CD14-positive monocyte (primary cell): Measurements from ENCODE around the gene MET. TPM values are rescaled to one million over a fixed set of nuclear protein-coding genes. Genes with fewer than 3 reads are reported as not detected.

ENCODE experiments used
- DNase-seq, 3 donors: peaks; one replicate each; pipeline ENCODE4 v3.0.0-alpha.2; 2011 to 2022
- H2AFZ ChIP-seq: 2 replicates; pipeline ENCODE4 v1.6.0; 2012; ENCODE audit warnings: mild to moderate bottlenecking, low read depth, low read length, inconsistent platforms; ENCODE audit not compliant: insufficient read depth, poor library complexity, severe bottlenecking
- H3K27ac ChIP-seq, 2 donors: 1 replicate in 1 of 2; 2 replicates in 1 of 2; pipeline ENCODE4 v1.5.1; 2012 to 2013; ENCODE audit warnings: low read length in 2 of 2, control low read depth in 1 of 2, inconsistent platforms in 1 of 2, low read depth in 1 of 2, mild to moderate bottlenecking in 1 of 2
- H3K27me3 ChIP-seq, 2 donors: one replicate each; pipeline versions ENCODE4 v1.6.0 to v1.6.1; 2011 to 2013; ENCODE audit warnings: low read length in 2 of 2; ENCODE audit not compliant: control insufficient read depth in 2 of 2, insufficient read depth in 2 of 2
- H3K36me3 ChIP-seq, 2 donors: replicated peaks in 1 of 2; 1 replicate in 1 of 2; 2 replicates in 1 of 2; pipeline versions ENCODE4 v1.5.1 to v1.6.1; 2012 to 2013; ENCODE audit warnings: low read length in 2 of 2, control low read depth in 1 of 2, inconsistent platforms in 1 of 2, mild to moderate bottlenecking in 1 of 2; ENCODE audit not compliant: insufficient read depth in 2 of 2, control insufficient read depth in 1 of 2
- H3K4me1 ChIP-seq, 2 donors: 1 replicate in 1 of 2; 2 replicates in 1 of 2; pipeline versions ENCODE4 v1.5.1 to v1.6.1; 2012 to 2013; ENCODE audit warnings: low read length in 2 of 2, control low read depth in 1 of 2, inconsistent platforms in 1 of 2, mild to moderate bottlenecking in 1 of 2, moderate library complexity in 1 of 2; ENCODE audit not compliant: insufficient read depth in 2 of 2, control insufficient read depth in 1 of 2
- H3K4me2 ChIP-seq: replicated peaks from 2 replicates; pipeline ENCODE3; 2012; ENCODE audit warnings: low read length, moderate library complexity, mild to moderate bottlenecking; ENCODE audit not compliant: poor library complexity, severe bottlenecking; ENCODE audit errors: extremely low read depth
- H3K4me3 ChIP-seq, 3 experiments: fragments of 200-600 bp in 1 of 3; sonication (generic) in 1 of 3; replicated peaks in 1 of 3; 1 replicate in 2 of 3; 2 replicates in 1 of 3; pipeline ENCODE4 v1.5.1; 2011 to 2013; ENCODE audit warnings: low read length in 3 of 3, mild to moderate bottlenecking in 3 of 3, control low read depth in 2 of 3, low read depth in 2 of 3, inconsistent platforms in 1 of 3, moderate library complexity in 1 of 3
- H3K79me2 ChIP-seq: 2 replicates; pipeline ENCODE4 v1.6.0; 2012; ENCODE audit warnings: mild to moderate bottlenecking, control low read depth, inconsistent platforms, low read length, moderate library complexity; ENCODE audit not compliant: insufficient read depth
- H3K9ac ChIP-seq: 2 replicates; pipeline ENCODE4 v1.6.0; 2017; ENCODE audit warnings: low read length, mild to moderate bottlenecking; ENCODE audit not compliant: insufficient read depth, poor library complexity, severe bottlenecking
- H3K9me3 ChIP-seq, 2 donors: replicated peaks in 1 of 2; 1 replicate in 1 of 2; 2 replicates in 1 of 2; pipeline versions ENCODE4 v1.5.1 to v1.6.1; 2012 to 2013; ENCODE audit warnings: low read length in 2 of 2, control low read depth in 1 of 2; ENCODE audit not compliant: control insufficient read depth in 1 of 2, insufficient read depth in 1 of 2
- H4K20me1 ChIP-seq: 2 replicates; pipeline ENCODE4 v1.6.0; 2012; ENCODE audit warnings: mild to moderate bottlenecking, low read length, control low read depth, moderate library complexity; ENCODE audit not compliant: insufficient read depth
- H3K27ac Mint-ChIP-seq, 7 donors: one replicate each; pipeline ENCODE4 v1.8.0; 2020; ENCODE audit warnings: mild to moderate bottlenecking in 7 of 7, mixed read lengths in 7 of 7, moderate library complexity in 6 of 7, inconsistent platforms in 2 of 7
- H3K27me3 Mint-ChIP-seq, 3 donors: one replicate each; pipeline ENCODE4 v1.8.0; 2021 to 2022; ENCODE audit warnings: low read depth in 3 of 3, mild to moderate bottlenecking in 3 of 3, mixed read lengths in 3 of 3, moderate library complexity in 3 of 3, inconsistent platforms in 1 of 3
- H3K36me3 Mint-ChIP-seq, 2 donors: one replicate each; pipeline ENCODE4 v1.8.0; 2020; ENCODE audit warnings: mixed read lengths in 2 of 2, inconsistent platforms in 1 of 2, mild to moderate bottlenecking in 1 of 2
- H3K4me1 Mint-ChIP-seq: one replicate; pipeline ENCODE4 v1.8.0; 2020; ENCODE audit warnings: mild to moderate bottlenecking, mixed read lengths
- H3K4me3 Mint-ChIP-seq, 2 donors: one replicate each; pipeline ENCODE4 v1.8.0; 2020; ENCODE audit warnings: mild to moderate bottlenecking in 2 of 2, mixed read lengths in 2 of 2, moderate library complexity in 1 of 2
- H3K9me3 Mint-ChIP-seq, 7 donors: one replicate each; pipeline ENCODE4 v1.8.0; 2020 to 2022; ENCODE audit warnings: mixed read lengths in 7 of 7, mild to moderate bottlenecking in 6 of 7, moderate library complexity in 6 of 7, inconsistent platforms in 2 of 7
- WGBS: methylation state at CpG from one replicate; pipeline ENCODE4 v1.1.5; 2013; ENCODE audit warnings: missing lambda C conversion rate; ENCODE audit not compliant: insufficient coverage; 5-methylcytosine and 5-hydroxymethylcytosine counted together
- intact Hi-C, 2 donors: fragments of 100-400 bp; cut with micrococcal nuclease; formaldehyde crosslinking; loops; one replicate each; pipeline versions ENCODE4 v1.15.0 to v1.15.1; 2023
- polyA plus RNA-seq, 3 donors: library from polyadenylated mRNA; depleted of rRNA in 1 of 3; unstranded in 2 of 3; stranded (reverse) in 1 of 3; fragments of 300-500 nt in 2 of 3; fragments of >200 nt in 1 of 3; fragmentation: Illumina TruSeq in 2 of 3; gene quantifications; 1 replicate in 2 of 3; 2 replicates in 1 of 3; pipeline ENCODE4 v1.2.3, GENCODE V29; 2012 to 2021
- TF ChIP-seq, protein P1 (sequence below): fragments of 200-600 bp; IDR thresholded peaks from one replicate; pipeline ENCODE4 v1.8.0; 2022; ENCODE audit warnings: antibody characterized with exemption, mild to moderate bottlenecking

MET gene
- polyA plus RNA-seq, 3 donors = not detected

DNA sequence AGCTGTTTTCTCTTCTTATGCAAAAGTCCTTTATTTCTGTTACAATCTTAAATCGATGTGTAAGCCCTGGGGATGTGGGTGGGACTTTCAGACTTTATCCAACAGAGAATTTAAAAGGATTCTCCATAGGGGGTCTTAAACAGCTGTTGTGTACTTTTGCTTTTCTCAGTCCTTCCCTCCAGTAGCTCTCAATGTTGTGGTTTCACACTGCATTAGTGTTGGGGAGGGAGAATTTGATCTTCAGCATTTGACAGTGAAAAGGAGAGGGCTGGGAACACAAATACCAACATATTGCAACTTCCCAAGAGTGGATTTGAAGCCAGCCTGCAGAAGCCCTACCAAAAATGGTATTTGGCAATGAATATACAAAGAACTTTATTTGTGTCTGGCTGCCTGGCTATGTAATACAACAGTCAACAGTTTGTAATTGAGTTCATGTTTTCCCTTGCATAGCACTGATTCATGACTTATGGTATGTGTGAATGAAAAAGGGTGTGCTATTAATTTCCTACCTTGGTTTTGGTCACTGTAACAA is 110.2 kb downstream of the MET start:
- no peaks in the 10 kb centered on the region for H3K9me3 Mint-ChIP-seq
- Histone ChIP-seq H3K36me3 (no peaks in the 10 kb centered on the region), H3K4me2 (no peak overlapping the region), H4K20me1 (no peaks in the 10 kb centered on the region), H3K9ac (no peak overlapping the region), H3K79me2 (no peaks in the 10 kb centered on the region), H3K27me3 (no peaks in the 10 kb centered on the region), H3K27ac (no peak overlapping the region), H3K4me3 (no peak overlapping the region), H3K9me3 (no peaks in the 10 kb centered on the region), H3K4me1 (peaks cover 5% of the 10 kb centered on the region in 2 donors), H2AFZ (no peak overlapping the region)
- no peak overlapping the region for H3K4me3 Mint-ChIP-seq
- no peak overlapping the region for H3K27ac Mint-ChIP-seq
- intact Hi-C loops = no loop called here
- WGBS = no CpG with 5 or more reads among the region's 1 CpG
- H3K36me3 Mint-ChIP-seq = no peaks in the 10 kb centered on the region
- TF ChIP-seq, protein P1, sequence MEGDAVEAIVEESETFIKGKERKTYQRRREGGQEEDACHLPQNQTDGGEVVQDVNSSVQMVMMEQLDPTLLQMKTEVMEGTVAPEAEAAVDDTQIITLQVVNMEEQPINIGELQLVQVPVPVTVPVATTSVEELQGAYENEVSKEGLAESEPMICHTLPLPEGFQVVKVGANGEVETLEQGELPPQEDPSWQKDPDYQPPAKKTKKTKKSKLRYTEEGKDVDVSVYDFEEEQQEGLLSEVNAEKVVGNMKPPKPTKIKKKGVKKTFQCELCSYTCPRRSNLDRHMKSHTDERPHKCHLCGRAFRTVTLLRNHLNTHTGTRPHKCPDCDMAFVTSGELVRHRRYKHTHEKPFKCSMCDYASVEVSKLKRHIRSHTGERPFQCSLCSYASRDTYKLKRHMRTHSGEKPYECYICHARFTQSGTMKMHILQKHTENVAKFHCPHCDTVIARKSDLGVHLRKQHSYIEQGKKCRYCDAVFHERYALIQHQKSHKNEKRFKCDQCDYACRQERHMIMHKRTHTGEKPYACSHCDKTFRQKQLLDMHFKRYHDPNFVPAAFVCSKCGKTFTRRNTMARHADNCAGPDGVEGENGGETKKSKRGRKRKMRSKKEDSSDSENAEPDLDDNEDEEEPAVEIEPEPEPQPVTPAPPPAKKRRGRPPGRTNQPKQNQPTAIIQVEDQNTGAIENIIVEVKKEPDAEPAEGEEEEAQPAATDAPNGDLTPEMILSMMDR = no peak
- H3K4me1 Mint-ChIP-seq = peaks cover 2% of the 10 kb centered on the region
- no peak for DNase-seq
- peaks cover 0 to 3% (median 1%) of the 10 kb centered on the region in 3 donors for H3K27me3 Mint-ChIP-seq

DNA sequence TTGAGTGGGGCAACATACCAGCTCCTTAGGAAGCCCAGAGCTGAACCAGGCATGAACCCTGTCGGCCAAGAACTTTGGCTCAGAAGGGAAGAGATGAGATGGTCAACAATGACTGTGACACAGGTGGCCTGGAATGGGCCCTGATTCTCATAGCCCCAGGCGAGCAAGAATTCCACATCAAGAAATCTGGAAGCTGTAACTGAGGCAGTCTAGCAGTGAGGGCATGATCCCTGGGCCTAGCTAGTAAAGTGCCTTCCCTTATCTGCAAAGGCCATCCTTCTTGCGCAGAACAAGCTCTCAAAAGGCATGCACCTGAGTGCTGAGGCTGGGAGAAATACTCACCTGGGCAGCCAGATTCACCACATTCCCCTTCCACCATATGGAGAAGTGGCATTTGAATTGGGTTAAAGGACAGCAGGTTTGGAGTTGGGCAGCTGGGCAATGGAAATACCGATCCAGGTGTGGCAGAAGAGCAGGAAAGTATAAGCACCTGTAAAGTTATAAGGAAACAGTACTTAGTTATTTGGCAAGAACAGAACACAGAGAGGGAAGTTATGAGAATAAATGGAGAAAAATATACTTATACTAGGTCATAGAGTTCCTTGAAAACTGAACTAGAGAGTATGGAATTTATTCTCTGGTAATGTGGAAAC is 111.8 kb downstream of the MET start:
- H4K20me1 ChIP-seq = no peaks in the 10 kb centered on the region
- no peak for DNase-seq
- TF ChIP-seq, protein P1 = no peak
- H3K4me1 Mint-ChIP-seq = peaks cover 2% of the 10 kb centered on the region
- intact Hi-C loops = no loop called here
- H3K9ac ChIP-seq = no peak overlapping the region
- H2AFZ ChIP-seq = no peak overlapping the region
- H3K4me1 ChIP-seq = peaks cover 5 to 6% of the 10 kb centered on the region in 2 donors
- H3K9me3 Mint-ChIP-seq = no peaks in the 10 kb centered on the region
- H3K27me3 Mint-ChIP-seq = peaks cover 0 to 3% (median 1%) of the 10 kb centered on the region in 3 donors
- no peaks in the 10 kb centered on the region for H3K27me3 ChIP-seq
- no peaks in the 10 kb centered on the region for H3K79me2 ChIP-seq
- no peak overlapping the region for H3K27ac Mint-ChIP-seq
- no peaks in the 10 kb centered on the region for H3K9me3 ChIP-seq
- no peaks in the 10 kb centered on the region for H3K36me3 ChIP-seq
- no peaks in the 10 kb centered on the region for H3K36me3 Mint-ChIP-seq
- H3K4me3 ChIP-seq = no peak overlapping the region
- H3K27ac ChIP-seq = no peak overlapping the region
- WGBS = 91% methylated on average over 1 of the region's 4 CpGs
- H3K4me3 Mint-ChIP-seq = no peak overlapping the region
- no peak overlapping the region for H3K4me2 ChIP-seq
